HG02571 (cell line): Measurements from ENCODE around the gene NRP2.

ENCODE experiments used
- ATAC-seq: cut with Tn5 transposase; IDR thresholded peaks from one replicate; pipeline ENCODE4 v1.9.1; 2021; ENCODE audit warnings: mild to moderate bottlenecking, moderate library complexity; ENCODE audit not compliant: unreplicated experiment

Gene NRP2

DNA sequence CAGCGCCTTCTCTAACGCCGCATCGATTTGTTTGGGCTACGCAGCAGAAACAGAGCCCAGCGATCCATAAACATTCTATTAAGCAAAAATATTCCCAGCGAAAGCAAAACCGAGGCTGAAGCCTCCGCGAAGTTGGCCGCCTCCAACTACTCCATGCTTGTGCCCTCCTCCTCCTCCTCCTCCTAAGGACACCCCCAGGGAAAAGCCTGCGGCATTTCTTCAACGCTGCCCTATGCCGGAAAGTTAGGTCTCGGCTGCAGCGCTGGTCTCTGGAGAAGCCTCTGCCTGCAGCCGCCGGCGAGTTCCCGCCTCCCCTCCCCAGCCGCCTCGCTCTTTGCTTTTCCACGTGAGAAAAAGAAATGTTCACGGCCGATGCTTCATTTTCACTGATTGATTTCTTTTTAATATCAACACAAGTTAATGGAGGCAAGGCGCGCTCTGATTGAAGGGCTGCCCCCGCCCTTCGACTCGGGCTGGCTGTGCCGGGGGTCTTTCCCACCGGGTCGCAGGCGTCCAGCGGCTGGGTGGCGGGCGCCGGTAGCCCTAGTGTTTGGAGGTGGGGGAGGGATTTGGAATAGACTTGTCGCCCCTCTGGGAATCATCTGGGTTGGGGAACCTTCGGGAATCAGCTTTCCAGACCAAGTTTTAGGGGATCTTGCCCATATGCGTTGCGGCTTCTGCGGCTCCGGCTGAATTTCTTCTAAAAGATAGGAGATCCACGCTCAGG is 3.9 kb downstream of the NRP2 start:
- no peak for ATAC-seq

DNA sequence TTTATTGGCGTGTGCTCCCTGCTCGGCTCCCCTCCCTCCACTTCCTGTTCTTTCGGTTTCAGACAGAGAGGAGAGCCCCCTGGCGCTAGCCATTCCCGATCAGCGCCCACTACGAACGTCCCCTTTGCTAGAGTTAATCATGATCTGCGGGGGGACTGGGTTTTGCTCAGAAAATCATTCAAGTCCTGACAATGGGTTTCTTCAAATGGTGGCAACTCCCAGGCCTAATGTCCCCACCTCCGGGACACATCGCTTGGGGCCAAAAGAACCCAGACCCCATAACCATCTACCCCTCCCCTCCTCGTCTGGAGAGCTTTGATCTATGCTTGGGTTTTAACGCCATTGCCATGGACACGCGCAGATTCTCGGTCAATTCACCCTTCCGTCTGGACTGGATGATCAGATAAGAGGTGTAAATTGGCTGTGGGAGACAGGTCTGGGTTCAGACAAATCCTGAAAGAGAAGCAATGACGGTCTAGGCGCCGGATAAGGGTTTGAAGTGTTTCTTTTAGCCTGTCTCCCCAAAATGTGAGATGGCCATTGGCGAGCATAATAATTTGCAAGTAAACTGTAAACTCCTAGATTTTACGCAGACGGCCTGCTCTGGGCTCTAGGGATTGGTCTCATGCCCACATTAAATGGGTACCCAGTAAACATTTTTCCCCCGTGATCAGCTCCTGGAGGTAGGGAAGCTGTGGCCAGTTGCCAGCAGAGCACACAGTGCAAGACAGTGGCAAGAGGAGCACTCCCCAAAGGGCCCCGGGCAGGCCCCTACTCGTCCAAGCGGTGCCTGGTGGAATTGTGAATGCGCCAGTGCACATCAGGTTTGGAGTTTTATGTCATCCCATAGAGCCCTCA is 4.7 kb downstream of the NRP2 start:
- ATAC-seq, result no peak

DNA sequence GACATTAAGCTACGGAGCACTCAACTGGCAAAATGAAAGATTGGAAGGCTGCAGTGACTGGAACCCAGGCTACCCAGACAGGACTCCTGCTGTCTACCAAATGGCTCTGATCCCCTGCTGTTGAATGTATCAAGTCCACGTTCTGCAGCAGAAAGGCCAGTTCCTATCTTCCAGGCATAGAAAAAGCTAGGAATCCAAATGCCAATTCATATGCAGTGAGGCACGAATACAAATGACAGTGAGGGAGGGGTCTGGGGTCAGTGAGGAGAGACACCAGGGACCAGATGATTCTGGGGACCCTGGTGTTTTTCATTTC is 5.3 kb downstream of the NRP2 start:
- ATAC-seq, result no peak

DNA sequence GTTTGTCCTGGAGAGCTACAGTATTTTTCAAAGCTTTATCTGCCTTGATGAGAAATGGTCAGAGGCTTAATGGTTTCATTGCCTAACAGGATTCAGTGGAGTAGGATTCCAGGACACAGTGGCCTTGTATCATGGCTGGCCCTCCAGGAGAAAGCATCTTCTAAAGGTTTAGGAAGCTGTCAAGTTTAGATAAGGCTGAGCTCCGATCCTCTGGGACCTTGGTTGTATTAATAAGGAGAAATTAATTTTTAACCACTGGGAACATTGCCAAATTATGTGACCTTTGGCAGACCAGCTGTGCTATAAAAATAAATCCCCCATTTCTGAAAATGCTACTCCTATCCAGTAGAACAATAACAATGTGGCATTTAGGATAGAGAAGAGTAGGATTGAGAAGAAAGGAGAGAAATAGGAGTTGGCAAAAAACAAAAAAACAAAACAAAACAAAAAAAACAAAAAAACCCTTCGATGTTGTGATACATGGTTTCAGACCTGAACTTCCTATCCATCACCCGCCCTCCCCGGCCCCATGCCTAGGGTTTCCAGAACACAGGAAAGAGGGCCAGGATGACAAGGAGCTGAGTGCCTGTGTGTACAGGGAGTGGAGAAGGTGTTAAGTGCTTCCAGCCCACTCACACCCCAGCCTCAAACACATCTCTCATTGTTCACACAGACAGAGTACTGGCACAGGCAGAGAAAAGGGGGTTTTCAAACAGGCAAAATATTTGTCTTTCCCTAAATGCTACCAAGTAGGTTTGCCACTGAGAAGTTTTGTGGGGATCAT is 6.3 kb downstream of the NRP2 start:
- ATAC-seq, result no peak

DNA sequence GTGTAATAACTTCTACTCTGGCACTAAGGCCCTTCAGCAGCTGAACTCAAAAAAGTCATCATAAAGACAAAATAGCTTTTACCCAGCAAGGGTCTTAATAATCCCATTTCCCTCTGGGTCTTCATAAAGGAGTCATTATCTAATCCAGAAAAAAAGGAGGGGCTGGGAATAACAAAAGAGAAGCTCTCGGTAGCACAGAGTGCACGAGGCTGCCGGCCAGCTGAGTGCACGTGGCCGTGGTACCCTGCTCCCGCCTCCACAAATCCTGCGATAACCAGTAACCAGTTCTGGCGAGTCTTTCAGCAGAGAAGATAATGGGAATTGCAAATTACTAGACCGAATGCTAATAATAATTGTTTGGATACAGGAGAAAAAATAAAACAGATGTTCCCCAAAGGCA is 7.5 kb downstream of the NRP2 start:
- no peak for ATAC-seq

DNA sequence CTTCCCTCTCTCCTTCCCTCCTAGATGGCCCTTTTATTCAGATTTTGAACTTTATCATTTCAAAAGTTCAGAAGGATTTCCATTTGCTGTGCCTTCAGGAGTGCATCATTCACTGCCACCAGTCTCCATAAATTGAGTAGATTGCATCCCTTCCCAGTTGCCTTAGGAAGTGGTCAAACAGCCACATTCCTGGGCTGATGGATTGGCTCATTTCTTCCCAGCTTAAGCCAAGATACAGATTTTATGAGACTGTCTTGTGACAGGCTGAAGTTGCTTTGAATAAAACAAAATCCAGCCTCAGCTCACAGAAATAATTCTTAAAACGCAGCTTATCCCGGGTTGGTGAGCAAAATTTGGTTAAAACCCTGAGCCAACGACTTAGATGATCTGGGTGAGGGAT is 9.8 kb downstream of the NRP2 start:
- no peak for ATAC-seq

DNA sequence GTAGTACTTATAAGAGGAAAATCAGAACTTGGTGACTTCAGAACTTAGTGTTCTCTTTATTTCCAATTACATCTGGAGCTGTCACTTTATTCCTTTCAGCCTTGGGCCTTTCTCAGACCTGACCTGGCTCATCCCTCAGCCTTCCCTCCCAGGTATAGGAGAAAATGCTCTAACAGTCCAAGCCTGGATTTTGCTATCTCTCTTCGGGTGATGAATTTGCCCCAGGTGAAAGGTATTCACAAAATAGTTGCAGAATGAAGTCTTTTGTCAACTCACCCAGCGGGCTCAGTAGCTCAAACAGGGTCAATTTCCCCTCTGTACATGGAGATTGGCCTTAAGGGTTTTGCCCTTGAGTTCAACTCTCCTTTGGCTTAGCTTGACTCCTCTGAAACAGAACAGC is 12.0 kb downstream of the NRP2 start:
- no peak for ATAC-seq

DNA sequence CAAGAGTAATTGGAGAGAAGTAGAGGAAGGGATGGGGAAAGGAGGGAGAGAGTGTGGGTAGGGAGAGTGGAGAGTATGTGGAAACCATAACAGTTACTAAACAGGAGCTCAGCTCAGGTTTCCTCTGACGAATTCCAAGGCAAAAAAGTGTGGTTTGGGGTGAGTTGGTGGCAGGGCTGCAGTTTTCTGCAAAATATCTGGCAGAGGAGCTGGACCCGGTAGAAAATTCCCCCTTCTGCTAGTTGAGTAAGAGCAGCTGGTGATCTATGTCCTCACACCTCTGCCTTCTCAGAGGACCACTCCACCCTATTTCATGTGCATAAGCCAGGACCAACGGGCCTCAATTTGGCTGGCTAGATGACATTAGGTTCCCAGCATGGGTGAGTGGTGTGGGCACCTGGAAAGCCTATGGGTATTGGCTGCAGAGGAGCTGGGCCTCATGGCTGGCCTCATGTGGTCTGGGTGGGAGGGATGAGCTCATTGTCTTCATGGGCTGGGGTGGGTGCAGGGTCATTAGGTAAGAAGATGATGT is 13.2 kb downstream of the NRP2 start:
- ATAC-seq, result no peak

DNA sequence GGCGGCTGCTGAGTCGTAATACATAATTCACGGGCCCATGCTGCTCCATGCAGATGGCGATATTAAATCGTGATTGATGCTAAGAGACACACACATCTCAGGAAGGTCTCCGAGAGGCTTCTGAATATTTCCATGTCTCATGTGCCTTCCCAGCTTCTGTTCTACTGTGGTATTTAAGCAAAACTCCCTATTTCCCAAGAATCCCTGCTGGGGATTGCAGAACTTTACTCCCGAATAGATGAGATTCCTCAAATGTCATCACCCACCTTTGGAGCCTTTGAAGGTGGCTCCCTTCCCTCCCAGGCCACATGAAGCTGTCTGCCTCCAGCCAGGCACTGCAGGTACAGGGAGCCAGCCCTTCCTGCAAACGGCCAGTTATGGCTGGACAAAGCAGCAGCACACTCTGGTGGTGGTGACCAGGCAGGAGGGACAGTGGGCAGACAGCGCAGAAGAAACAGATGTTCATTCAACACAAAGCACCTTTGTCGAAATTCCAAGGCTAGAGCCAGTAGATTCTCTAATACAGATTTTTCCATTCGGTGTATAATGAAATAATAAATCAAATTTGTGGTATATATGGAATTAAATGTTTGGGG is 14.1 kb downstream of the NRP2 start:
- no peak for ATAC-seq

DNA sequence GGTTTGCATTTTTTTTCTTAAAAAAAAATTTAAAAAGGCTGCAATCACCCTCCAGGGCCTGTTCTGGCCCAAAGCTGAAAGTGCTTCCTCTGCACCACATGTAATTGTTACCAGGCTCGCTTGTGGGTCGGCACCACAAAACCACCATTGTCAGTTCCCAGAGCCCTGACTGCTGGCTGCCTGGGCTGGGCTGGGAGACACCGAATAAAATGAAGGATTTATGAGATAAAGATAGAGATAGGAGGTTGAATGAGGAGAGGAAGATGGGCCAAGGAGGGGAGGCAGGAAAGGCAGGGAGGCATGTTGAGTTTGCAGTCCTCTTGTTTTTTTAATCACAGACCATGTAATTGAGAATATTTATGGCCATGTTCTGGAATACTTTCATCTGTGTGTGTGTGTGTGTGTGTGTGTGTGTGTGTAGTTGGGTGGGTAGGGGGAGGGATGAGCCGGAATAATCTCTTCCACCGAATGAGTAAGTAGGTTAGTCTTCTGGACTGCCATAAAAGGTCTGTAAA is 14.7 kb downstream of the NRP2 start:
- ATAC-seq, result no peak

DNA sequence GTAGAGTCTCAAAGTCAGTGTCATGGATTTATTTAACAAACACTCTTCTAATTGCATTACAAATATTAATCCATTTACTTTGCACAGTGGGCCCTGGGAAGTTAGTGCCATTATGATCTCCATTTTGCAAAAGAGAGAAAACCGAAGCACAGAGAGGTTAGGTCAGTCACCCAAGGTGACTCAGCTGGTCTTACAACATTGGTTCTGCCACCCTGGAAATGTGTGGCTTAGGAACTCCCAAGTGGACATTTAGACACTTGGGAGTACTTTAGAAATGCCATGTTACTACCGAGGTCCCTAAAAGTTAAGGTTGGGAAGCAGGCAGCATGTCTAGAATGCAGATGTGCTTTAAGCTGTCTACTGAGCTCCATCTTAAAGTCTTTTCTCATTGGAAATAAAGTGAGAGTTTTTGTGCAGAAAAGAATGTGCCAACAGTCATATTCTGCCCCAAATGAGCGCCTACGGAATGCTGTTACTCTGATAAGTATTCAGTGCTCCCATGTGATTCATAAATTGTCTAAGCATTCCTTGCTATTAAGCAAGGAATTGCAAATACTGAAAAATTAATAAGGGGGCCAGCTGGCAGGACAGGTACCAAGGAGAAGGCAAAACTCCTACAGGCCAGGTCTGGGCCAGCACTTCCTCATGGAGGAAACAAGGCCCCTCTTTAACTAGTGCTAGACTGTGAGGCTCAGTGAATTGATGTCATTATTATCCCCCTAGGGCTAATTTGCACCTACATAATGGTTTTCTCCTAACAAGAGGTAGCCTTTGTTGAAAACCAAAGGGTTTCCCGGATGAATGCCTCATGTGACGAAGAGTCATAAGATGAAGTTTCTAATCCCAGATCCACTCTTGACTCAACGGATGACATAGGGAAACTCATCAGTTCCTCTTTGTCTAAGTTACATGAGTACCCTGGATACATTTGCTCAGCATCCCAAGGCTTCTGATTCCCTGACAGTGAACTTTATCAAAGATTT is 16.3 kb downstream of the NRP2 start:
- no peak for ATAC-seq

DNA sequence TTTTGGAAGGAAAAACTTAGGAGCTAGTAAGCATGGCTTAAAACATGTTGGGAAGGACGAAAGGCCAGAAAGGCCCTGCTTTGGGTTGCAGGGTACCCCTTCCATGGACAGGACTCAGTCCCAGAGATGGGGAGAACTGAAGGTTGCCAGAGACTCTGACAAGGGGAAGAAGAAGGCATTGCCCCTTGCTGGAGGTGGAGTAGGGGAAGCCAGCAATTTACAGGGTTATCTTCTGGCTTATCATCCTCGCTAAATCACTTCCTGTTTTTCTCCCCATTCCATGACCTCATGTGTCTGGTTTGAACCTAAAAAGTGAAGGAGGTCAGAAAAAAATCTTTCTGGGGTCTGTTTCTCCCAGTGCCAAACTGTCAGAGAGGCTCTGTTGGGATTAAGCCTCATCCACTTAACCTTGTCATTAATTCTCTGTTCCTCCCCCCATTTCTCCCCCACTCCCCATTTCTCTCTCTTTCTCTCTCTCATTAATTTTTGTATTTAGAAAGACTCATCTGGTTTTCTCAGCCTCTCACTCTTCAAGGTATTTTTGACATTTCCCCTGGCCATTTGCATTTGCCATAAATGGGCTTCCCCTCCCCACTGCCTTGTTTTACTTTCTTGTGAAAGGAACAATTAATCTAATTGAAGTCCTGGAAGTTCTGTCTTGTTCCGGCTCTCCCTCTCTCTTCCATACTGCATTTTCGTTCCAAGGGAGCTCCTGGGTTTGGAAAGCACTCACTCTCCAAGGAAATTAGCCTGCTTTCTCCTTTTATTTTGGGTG is 17.4 kb downstream of the NRP2 start:
- ATAC-seq, result no peak

DNA sequence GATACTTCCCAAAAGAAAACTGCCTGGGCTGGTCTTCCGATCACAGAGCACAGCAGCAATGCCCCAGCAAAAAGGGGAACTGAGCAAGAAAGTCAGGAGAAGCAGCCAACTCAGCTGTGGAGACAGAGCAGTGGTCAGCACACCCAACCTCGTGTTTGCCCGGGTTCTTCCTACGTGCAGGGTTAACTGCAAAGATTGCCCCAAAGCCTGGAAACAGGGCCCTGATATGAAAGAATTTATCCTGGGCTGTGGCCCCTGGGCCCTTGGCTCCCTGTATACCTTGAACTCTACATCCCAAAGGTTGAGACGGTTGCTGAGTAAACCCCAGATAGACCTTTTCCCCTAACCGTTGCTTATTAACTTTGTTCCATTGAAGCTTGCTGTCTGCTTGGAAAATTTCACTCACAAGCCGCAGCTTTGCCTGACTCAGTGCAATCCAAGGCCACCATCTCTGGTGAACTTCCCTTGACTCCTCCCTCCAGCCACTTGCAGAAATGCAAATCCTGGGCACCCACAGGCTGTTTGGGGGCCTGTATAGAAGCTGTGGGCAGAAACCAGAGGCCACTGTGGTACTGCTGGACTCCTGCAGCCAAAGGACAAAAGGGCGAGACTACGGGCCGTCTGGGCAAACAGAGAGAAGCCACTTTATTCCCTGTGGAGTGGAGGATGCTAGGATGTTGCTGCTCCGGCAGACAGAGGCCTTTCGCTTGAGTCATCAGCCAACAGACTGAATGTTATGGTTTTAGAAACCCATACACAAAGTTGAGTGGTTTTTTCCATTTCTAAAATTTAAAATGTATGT is 18.2 kb downstream of the NRP2 start:
- ATAC-seq, result peak; percentile 85

DNA sequence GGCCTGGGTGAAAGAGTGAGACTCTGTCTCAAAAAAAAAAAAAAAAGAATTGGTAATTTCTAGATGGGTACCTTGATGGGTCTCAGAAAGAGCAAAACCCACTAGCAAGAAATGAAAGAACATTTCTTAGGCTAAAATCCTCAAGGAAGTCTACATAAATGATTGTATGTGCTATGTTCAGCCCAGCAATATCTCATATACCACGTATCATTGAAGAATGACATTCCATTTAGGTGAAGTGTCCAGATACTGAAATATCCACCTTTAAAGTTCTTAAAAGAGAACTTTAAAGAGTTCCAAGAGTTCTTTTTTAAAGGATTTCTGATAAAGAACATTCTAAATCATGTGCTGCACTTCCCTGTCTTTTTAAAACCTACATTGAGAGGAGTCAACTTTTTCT is 19.2 kb downstream of the NRP2 start:
- ATAC-seq, result no peak

DNA sequence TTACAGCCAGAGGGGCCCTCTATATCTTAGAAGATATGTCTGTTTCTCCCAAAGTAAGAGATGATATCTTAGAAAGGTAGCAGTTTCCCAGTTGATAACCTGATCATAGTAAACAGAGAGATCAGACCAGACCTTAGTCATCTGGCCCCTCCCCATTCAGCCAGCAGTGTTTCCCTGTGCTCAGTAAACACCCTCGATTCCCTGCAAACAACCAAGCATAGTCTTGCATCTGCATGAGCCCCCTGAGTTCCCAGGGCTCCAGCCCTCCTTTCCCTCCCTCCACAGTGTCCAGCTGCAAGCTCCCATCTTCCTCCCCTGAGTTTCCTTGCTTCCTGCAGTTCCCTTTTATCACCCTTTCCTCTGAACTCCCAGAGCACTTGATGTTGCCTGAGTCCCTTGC is 20.3 kb downstream of the NRP2 start:
- no peak for ATAC-seq

DNA sequence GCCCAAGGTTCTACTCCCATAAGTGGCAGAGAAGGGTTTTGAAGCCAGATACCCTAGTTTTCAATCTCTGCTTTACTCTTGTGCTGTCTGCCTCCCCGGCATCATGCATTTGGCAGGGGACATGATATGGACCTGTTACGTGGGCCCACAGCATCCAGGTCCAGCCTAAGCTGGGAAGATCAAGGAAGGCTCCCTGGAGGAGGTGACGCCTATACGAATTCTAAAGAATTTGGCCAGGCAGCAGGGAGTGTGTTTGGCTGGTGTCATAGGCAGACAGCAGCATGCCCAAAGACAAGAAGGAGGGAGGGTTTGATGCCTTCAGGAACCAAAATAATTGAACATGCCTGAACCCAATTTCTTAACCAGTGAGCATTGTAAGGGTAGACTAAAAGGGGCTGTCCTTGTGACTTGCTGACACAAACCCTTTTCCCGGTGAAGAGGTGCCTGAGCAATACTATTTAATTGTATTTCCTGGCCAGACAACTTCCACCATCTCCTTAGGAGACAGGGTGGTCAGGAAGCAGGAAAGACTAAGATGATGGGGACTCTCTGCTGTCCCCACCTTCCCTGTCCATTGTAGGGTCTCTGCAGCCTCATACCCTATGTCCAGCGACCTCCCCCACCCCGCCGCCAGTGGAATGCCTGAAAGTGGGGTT is 21.3 kb downstream of the NRP2 start:
- ATAC-seq, result no peak

DNA sequence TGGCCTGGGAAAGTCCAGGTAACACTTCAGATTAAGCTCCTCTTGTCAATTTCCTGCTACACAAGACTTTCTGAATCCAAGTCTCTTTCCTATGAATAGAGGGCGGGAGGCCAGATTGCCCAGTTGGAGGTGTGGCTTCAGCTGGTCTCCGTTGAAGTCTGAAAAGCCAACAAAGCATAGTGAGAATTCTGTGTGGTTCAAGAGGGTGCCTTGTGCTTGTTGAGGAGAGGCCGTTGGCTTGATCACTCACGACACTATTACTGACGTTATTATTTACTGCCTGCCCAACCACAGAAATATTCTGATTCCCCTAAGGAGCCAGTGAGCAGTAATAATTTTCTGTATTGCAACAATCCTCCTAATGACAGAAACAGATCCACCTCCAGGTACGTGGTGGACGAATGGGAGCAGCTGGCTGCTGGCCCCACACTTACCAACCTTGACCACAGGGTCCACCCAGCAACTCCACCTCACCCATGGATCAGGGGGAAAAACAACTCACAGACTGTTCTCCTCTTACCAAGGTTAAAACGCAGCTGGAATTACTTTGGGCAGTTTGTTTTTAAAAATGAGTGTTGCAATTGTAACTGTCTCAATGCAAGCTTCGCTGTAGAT is 21.9 kb downstream of the NRP2 start:
- no peak for ATAC-seq
